HCT116 (cell line): ENCODE measurements around the gene GFPT2. TPM values are rescaled to one million over a fixed set of nuclear protein-coding genes. Genes with fewer than 3 reads are reported as not detected.

ENCODE experiments used
- ATAC-seq: fragments of 200-7000 bp; cut with Tn5 transposase; 2 replicates; pipeline ENCODE4 v1.9.1; 2020; ENCODE audit warnings: mild to moderate bottlenecking, moderate library complexity
- BruUV-seq: library from RNA; stranded (reverse); fragments of 400-500 nt; replicated peaks from 2 replicates; lab custom pipeline; 2021; lab: Mats Ljungman, UMichigan
- CTCF ChIA-PET: fragments of 300-600 bp; sonication (Branson Sonifier 250); formaldehyde crosslinking; loops from one replicate; lab custom pipeline; 2021; ENCODE audit warnings: antibody characterized with exemption; lab: Charles Lee
- POLR2A ChIA-PET: fragments of 300-600, 350-600 bp; sonication (Branson Sonifier 250); formaldehyde crosslinking; loops from one replicate; lab custom pipeline; 2021; ENCODE audit warnings: antibody characterized with exemption; lab: Charles Lee
- RAD21 ChIA-PET, 2 experiments: fragments of 300-600 bp; sonication (Branson Sonifier 250); formaldehyde crosslinking; loops; one replicate each; lab custom pipeline; 2023; ENCODE audit warnings: low total read pairs in 2 of 2; ENCODE audit not compliant: uncharacterized antibody in 2 of 2, unreplicated experiment in 2 of 2, low non-redundant PET in 1 of 2; lab: Charles Lee
- DNase-seq: peaks from one replicate; pipeline ENCODE4 v3.0.0-alpha.2; 2010; ENCODE audit warnings: low read depth, low spot score
- H2AFZ ChIP-seq: fragments of 200-600 bp; shearing (Covaris generic), sonication (generic); 2 replicates; pipeline ENCODE4 v1.6.1; 2017; ENCODE audit warnings: low read depth, mixed run types, mixed read lengths, antibody characterized with exemption, low read length; ENCODE audit not compliant: poor library complexity, severe bottlenecking
- H3K27ac ChIP-seq: 2 replicates; pipeline ENCODE4 v1.5.1; 2012; ENCODE audit warnings: low read depth, low read length
- H3K27me3 ChIP-seq: fragments of 200-600 bp; sonication (generic); 2 replicates; pipeline ENCODE4 v1.6.1; 2016; ENCODE audit warnings: mixed run types, low read length, mixed read lengths; ENCODE audit not compliant: insufficient read depth
- H3K36me3 ChIP-seq, 2 experiments: fragments of 200-500 bp in 1 of 2; fragments of 200-600 bp in 1 of 2; sonication (Bioruptor generic) in 1 of 2; sonication (generic) in 1 of 2; 2 replicates each; pipeline versions ENCODE4 v1.5.1 to v1.6.1; 2014 to 2016; ENCODE audit warnings: low read length in 2 of 2, inconsistent platforms in 1 of 2, mixed read lengths in 1 of 2, mixed run types in 1 of 2; ENCODE audit not compliant: insufficient read depth in 2 of 2, control insufficient read depth in 1 of 2
- H3K4me1 ChIP-seq, 2 experiments: fragments of 200-600 bp in 1 of 2; sonication (generic) in 1 of 2; 2 replicates each; pipeline versions ENCODE4 v1.5.1 to v1.6.1; 2012 to 2017; ENCODE audit warnings: low read length in 2 of 2, inconsistent platforms in 1 of 2, mild to moderate bottlenecking in 1 of 2, mixed read lengths in 1 of 2, mixed run types in 1 of 2, moderate library complexity in 1 of 2; ENCODE audit not compliant: insufficient read depth in 2 of 2, control insufficient read depth in 1 of 2
- H3K4me2 ChIP-seq: fragments of 200-600 bp; sonication (generic); 2 replicates; pipeline ENCODE4 v1.6.1; 2017; ENCODE audit warnings: mixed run types, low read length, mixed read lengths
- H3K4me3 ChIP-seq, 2 experiments: fragments of 200-600 bp in 1 of 2; sonication (generic) in 1 of 2; replicated peaks in 1 of 2; 2 replicates each; pipeline ENCODE4 v1.5.1; 2011 to 2016; ENCODE audit warnings: low read length in 2 of 2, control low read depth in 1 of 2, low read depth in 1 of 2, mild to moderate bottlenecking in 1 of 2, mixed read lengths in 1 of 2, mixed run types in 1 of 2
- H3K79me2 ChIP-seq: fragments of 200-600 bp; sonication (generic); 2 replicates; pipeline ENCODE4 v1.6.1; 2017; ENCODE audit warnings: mild to moderate bottlenecking, mixed run types, low read length, moderate library complexity, mixed read lengths; ENCODE audit not compliant: insufficient read depth
- H3K9ac ChIP-seq: fragments of 200-600 bp; sonication (generic); 2 replicates; pipeline ENCODE4 v1.6.1; 2016; ENCODE audit warnings: low read length, mixed read lengths
- H3K9me2 ChIP-seq: fragments of 200-600 bp; sonication (generic), shearing (Covaris generic); 2 replicates; pipeline ENCODE4 v1.6.1; 2017; ENCODE audit warnings: mixed run types, mild to moderate bottlenecking, moderate library complexity; ENCODE audit not compliant: insufficient read depth
- H3K9me3 ChIP-seq, 2 experiments: fragments of 200-500 bp in 1 of 2; fragments of 200-600 bp in 1 of 2; sonication (Bioruptor generic) in 1 of 2; sonication (generic) in 1 of 2; 2 replicates each; pipeline ENCODE4 v1.6.1; 2014 to 2017; ENCODE audit warnings: low read length in 2 of 2, mixed read lengths in 2 of 2, inconsistent platforms in 1 of 2, low read depth in 1 of 2, mild to moderate bottlenecking in 1 of 2, mixed run types in 1 of 2, moderate library complexity in 1 of 2; ENCODE audit not compliant: control insufficient read depth in 1 of 2, insufficient read depth in 1 of 2
- H4K20me1 ChIP-seq: fragments of 200-600 bp; sonication (generic), shearing (Covaris generic); 2 replicates; pipeline ENCODE4 v1.6.1; 2017; ENCODE audit warnings: mixed run types, mild to moderate bottlenecking, moderate library complexity; ENCODE audit not compliant: insufficient read depth
- CEBPB ChIP-seq: IDR thresholded peaks from 2 replicates; pipeline ENCODE4 v1.6.1; 2012; ENCODE audit warnings: low read depth
- EGR1 ChIP-seq: IDR thresholded peaks from 2 replicates; pipeline ENCODE4 v1.6.1; 2012; ENCODE audit warnings: low read depth
- ELF1 ChIP-seq: IDR thresholded peaks from 2 replicates; pipeline ENCODE4 v1.6.1; 2012; ENCODE audit warnings: low read depth, borderline replicate concordance
- EZH2 ChIP-seq: fragments of 200-600 bp; sonication (generic); IDR thresholded peaks from 2 replicates; pipeline ENCODE4 v1.6.1; 2017; ENCODE audit warnings: antibody characterized with exemption, mixed run types
- EZH2phosphoT487 ChIP-seq: fragments of 200-600 bp; IDR thresholded peaks from 2 replicates; pipeline ENCODE4 v1.6.1; 2018; ENCODE audit warnings: antibody characterized with exemption, borderline replicate concordance
- JUND ChIP-seq: IDR thresholded peaks from 2 replicates; pipeline ENCODE4 v1.6.1; 2012
- MAX ChIP-seq: IDR thresholded peaks from 2 replicates; pipeline ENCODE4 v1.6.1; 2012
- POLR2A ChIP-seq: IDR thresholded peaks from 2 replicates; pipeline ENCODE4 v1.7.0; 2011; ENCODE audit warnings: borderline replicate concordance; ENCODE audit not compliant: insufficient read depth, insufficient read length; ENCODE audit errors: extremely low read depth
- POLR2AphosphoS5 ChIP-seq: IDR thresholded peaks from 2 replicates; pipeline ENCODE4 v1.6.1; 2011; ENCODE audit warnings: mild to moderate bottlenecking, low read depth, low read length, moderate library complexity
- RAD21 ChIP-seq: IDR thresholded peaks from 2 replicates; pipeline ENCODE4 v1.6.1; 2012; ENCODE audit warnings: low read depth, mild to moderate bottlenecking
- SIN3A ChIP-seq: IDR thresholded peaks from 2 replicates; pipeline ENCODE4 v1.6.1; 2012; ENCODE audit warnings: low read depth
- SP1 ChIP-seq: IDR thresholded peaks from 2 replicates; pipeline ENCODE4 v1.6.1; 2012; ENCODE audit warnings: low read depth
- SRF ChIP-seq: IDR thresholded peaks from 2 replicates; pipeline ENCODE4 v1.6.1; 2012; ENCODE audit warnings: low read depth
- TCF7L2 ChIP-seq: IDR thresholded peaks from 2 replicates; pipeline ENCODE4 v1.7.0; 2011; ENCODE audit warnings: borderline replicate concordance, inconsistent platforms; ENCODE audit not compliant: insufficient read depth, insufficient read length; ENCODE audit errors: extremely low read depth
- YY1 ChIP-seq: IDR thresholded peaks from 2 replicates; pipeline ENCODE4 v1.6.1; 2011; ENCODE audit warnings: low read length, low read depth, moderate library complexity, mild to moderate bottlenecking; ENCODE audit not compliant: insufficient replicate concordance; ENCODE audit errors: extremely low read depth
- ZBTB33 ChIP-seq: IDR thresholded peaks from 2 replicates; pipeline ENCODE4 v1.6.1; 2011; ENCODE audit warnings: mild to moderate bottlenecking, low read length, moderate library complexity; ENCODE audit not compliant: insufficient replicate concordance; ENCODE audit errors: extremely low read depth
- ZFX ChIP-seq: fragments of 450-650 bp; IDR thresholded peaks from 2 replicates; pipeline ENCODE4 v1.6.1; 2017
- ZNF274 ChIP-seq: fragments of 200-500 bp; sonication (Bioruptor generic); IDR thresholded peaks from 2 replicates; pipeline ENCODE4 v1.6.1; 2014; ENCODE audit warnings: mild to moderate bottlenecking, low read depth, low read length, inconsistent platforms
- intact Hi-C: fragments of 100-400 bp; cut with micrococcal nuclease; formaldehyde crosslinking; loops from 2 replicates; pipeline ENCODE4 v1.10.0; 2022
- total RNA-seq: library from RNA; stranded (reverse); gene quantifications from one replicate; pipeline ENCODE4 v1.2.1, GENCODE V29; 2021; ENCODE audit not compliant: unreplicated experiment
- TF ChIP-seq, protein P1 (sequence below): IDR thresholded peaks from 2 replicates; pipeline ENCODE4 v1.6.1; 2012
- TF ChIP-seq, protein P2 (sequence below): IDR thresholded peaks from 2 replicates; pipeline ENCODE4 v1.6.1; 2012; ENCODE audit warnings: low read depth

Gene GFPT2
- total RNA-seq, 1 experiment from 2014 or later: 16.1 TPM

- Histone ChIP-seq H3K79me2 (no peaks in the 10 kb centered on the region), H3K4me1 (peaks cover 0 to 9% of the 10 kb centered on the region in 2 experiments; a peak in 1 of 4 replicates), H3K27me3 (no peaks in the 10 kb centered on the region), H2AFZ (no peak overlapping the region), H3K9ac (no peak overlapping the region), H4K20me1 (no peaks in the 10 kb centered on the region), H3K9me3 (no peaks in the 10 kb centered on the region), H3K27ac (no peak overlapping the region), H3K36me3 (no peaks in the 10 kb centered on the region), H3K9me2 (no peaks in the 10 kb centered on the region), H3K4me2 (no peak overlapping the region), H3K4me3 (no peak overlapping the region)
- intact Hi-C loops: no loop called here
- no TSS peak for BruUV-seq
- CTCF ChIA-PET: no interaction called here
- ATAC-seq (no peak), DNase-seq (no peak)
- RAD21 ChIA-PET: no interaction called here
- POLR2A ChIA-PET: no interaction called here
- TF ChIP-seq RAD21: no peak
- TF ChIP-seq ELF1: no peak
- no peak for TF ChIP-seq POLR2A
- TF ChIP-seq SP1: no peak
- TF ChIP-seq MAX: no peak
- TF ChIP-seq YY1: no peak
- no peak for TF ChIP-seq ZFX
- TF ChIP-seq POLR2AphosphoS5: no peak
- TF ChIP-seq TCF7L2: no peak
- TF ChIP-seq EZH2: no peak
- no peak for TF ChIP-seq SIN3A
- TF ChIP-seq ZNF274: no peak
- TF ChIP-seq SRF: no peak
- no peak for TF ChIP-seq ZBTB33
- TF ChIP-seq EGR1: no peak
- TF ChIP-seq, protein P1, sequence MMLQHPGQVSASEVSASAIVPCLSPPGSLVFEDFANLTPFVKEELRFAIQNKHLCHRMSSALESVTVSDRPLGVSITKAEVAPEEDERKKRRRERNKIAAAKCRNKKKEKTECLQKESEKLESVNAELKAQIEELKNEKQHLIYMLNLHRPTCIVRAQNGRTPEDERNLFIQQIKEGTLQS: no peak
- TF ChIP-seq, protein P2, sequence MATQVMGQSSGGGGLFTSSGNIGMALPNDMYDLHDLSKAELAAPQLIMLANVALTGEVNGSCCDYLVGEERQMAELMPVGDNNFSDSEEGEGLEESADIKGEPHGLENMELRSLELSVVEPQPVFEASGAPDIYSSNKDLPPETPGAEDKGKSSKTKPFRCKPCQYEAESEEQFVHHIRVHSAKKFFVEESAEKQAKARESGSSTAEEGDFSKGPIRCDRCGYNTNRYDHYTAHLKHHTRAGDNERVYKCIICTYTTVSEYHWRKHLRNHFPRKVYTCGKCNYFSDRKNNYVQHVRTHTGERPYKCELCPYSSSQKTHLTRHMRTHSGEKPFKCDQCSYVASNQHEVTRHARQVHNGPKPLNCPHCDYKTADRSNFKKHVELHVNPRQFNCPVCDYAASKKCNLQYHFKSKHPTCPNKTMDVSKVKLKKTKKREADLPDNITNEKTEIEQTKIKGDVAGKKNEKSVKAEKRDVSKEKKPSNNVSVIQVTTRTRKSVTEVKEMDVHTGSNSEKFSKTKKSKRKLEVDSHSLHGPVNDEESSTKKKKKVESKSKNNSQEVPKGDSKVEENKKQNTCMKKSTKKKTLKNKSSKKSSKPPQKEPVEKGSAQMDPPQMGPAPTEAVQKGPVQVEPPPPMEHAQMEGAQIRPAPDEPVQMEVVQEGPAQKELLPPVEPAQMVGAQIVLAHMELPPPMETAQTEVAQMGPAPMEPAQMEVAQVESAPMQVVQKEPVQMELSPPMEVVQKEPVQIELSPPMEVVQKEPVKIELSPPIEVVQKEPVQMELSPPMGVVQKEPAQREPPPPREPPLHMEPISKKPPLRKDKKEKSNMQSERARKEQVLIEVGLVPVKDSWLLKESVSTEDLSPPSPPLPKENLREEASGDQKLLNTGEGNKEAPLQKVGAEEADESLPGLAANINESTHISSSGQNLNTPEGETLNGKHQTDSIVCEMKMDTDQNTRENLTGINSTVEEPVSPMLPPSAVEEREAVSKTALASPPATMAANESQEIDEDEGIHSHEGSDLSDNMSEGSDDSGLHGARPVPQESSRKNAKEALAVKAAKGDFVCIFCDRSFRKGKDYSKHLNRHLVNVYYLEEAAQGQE: no peak
- TF ChIP-seq EZH2phosphoT487: no peak
- TF ChIP-seq CEBPB: no peak
- no peak for TF ChIP-seq JUND
Observed at GRCh38 chr5:180350296-180350695, 2.8 kb downstream of the GFPT2 start.
